Neuronal stem cell (in vitro differentiated cells): ENCODE results near the gene HSD11B2.

Experiments
- DNase-seq: peaks from one replicate; pipeline ENCODE4 v3.0.0-alpha.2; 2013; ENCODE audit warnings: low spot score
- H2AFZ ChIP-seq: one replicate; pipeline ENCODE4 v1.6.1; 2013; ENCODE audit warnings: mild to moderate bottlenecking, low read length, inconsistent platforms
- H2AK5ac ChIP-seq: 2 replicates; pipeline ENCODE4 v1.6.1; 2013; ENCODE audit warnings: low read depth, mild to moderate bottlenecking, inconsistent platforms, low read length, moderate library complexity, mixed read lengths
- H2BK120ac ChIP-seq: 2 replicates; pipeline ENCODE4 v1.6.1; 2013; ENCODE audit warnings: low read depth, mild to moderate bottlenecking, inconsistent platforms, low read length, moderate library complexity, mixed read lengths
- H2BK12ac ChIP-seq: one replicate; pipeline ENCODE4 v1.6.1; 2013; ENCODE audit warnings: low read length, inconsistent platforms
- H2BK15ac ChIP-seq: 2 replicates; pipeline ENCODE4 v1.6.1; 2013; ENCODE audit warnings: mild to moderate bottlenecking, low read length, inconsistent platforms, mixed read lengths
- H2BK5ac ChIP-seq: one replicate; pipeline ENCODE4 v1.6.1; 2013; ENCODE audit warnings: inconsistent platforms, mild to moderate bottlenecking, low read length, moderate library complexity
- H3K14ac ChIP-seq: one replicate; pipeline ENCODE4 v1.6.1; 2013; ENCODE audit warnings: low read length, inconsistent platforms
- H3K18ac ChIP-seq: 2 replicates; pipeline ENCODE4 v1.6.1; 2013; ENCODE audit warnings: low read length, inconsistent platforms
- H3K23ac ChIP-seq: 2 replicates; pipeline ENCODE4 v1.6.1; 2013; ENCODE audit warnings: low read depth, mild to moderate bottlenecking, mixed read lengths, low read length, inconsistent platforms; ENCODE audit not compliant: poor library complexity
- H3K27ac ChIP-seq: replicated peaks from 3 replicates; pipeline ENCODE4 v1.5.1; 2013; ENCODE audit warnings: low read length, inconsistent platforms
- H3K27me3 ChIP-seq, 3 experiments: 2 replicates each; pipeline ENCODE4 v1.6.1; 2013; ENCODE audit warnings: low read length in 3 of 3, mild to moderate bottlenecking in 2 of 3, inconsistent platforms in 1 of 3, low read depth in 1 of 3, mixed read lengths in 1 of 3, moderate library complexity in 1 of 3; ENCODE audit not compliant: control insufficient read depth in 3 of 3, insufficient read depth in 3 of 3
- H3K36me3 ChIP-seq, 2 donors: replicated peaks in 1 of 2; 2 replicates each; pipeline ENCODE4 v1.6.1; 2013; ENCODE audit warnings: low read length in 2 of 2; ENCODE audit not compliant: control insufficient read depth in 2 of 2, insufficient read depth in 2 of 2
- H3K4ac ChIP-seq: 2 replicates; pipeline ENCODE4 v1.6.1; 2013; ENCODE audit warnings: inconsistent platforms, mild to moderate bottlenecking, low read length, moderate library complexity
- H3K4me1 ChIP-seq, 2 donors: 1 replicate in 1 of 2; 2 replicates in 1 of 2; pipeline ENCODE4 v1.6.1; 2013; ENCODE audit warnings: low read length in 2 of 2, low read depth in 1 of 2; ENCODE audit not compliant: control insufficient read depth in 2 of 2, insufficient read depth in 1 of 2
- H3K4me2 ChIP-seq: one replicate; pipeline ENCODE4 v1.6.1; 2013; ENCODE audit warnings: mild to moderate bottlenecking, low read length, inconsistent platforms; ENCODE audit not compliant: insufficient read depth, poor library complexity, severe bottlenecking
- H3K4me3 ChIP-seq, 2 donors: 2 replicates each; pipeline ENCODE4 v1.5.1; 2013; ENCODE audit warnings: low read length in 2 of 2, mild to moderate bottlenecking in 2 of 2, inconsistent platforms in 1 of 2, moderate library complexity in 1 of 2
- H3K79me1 ChIP-seq: one replicate; pipeline ENCODE4 v1.6.1; 2013; ENCODE audit warnings: low read depth, mild to moderate bottlenecking, inconsistent platforms, low read length, moderate library complexity
- H3K9ac ChIP-seq: one replicate; pipeline ENCODE4 v1.6.1; 2013; ENCODE audit warnings: mild to moderate bottlenecking, low read depth, low read length, inconsistent platforms; ENCODE audit not compliant: poor library complexity
- H3K9me3 ChIP-seq, 2 donors: replicated peaks in 1 of 2; 2 replicates each; pipeline versions ENCODE3 to v1.6.1; 2013; ENCODE audit warnings: low read length in 2 of 2, mild to moderate bottlenecking in 2 of 2, inconsistent platforms in 1 of 2, low read depth in 1 of 2, mixed read lengths in 1 of 2, moderate library complexity in 1 of 2; ENCODE audit not compliant: control insufficient read depth in 2 of 2, insufficient read depth in 1 of 2
- H4K8ac ChIP-seq: one replicate; pipeline ENCODE4 v1.6.1; 2013; ENCODE audit warnings: low read depth, mild to moderate bottlenecking, inconsistent platforms, low read length, moderate library complexity
- H4K91ac ChIP-seq: one replicate; pipeline ENCODE4 v1.6.1; 2013; ENCODE audit warnings: low read length, low read depth, mild to moderate bottlenecking, inconsistent platforms; ENCODE audit not compliant: poor library complexity
- WGBS, 2 donors: extraction: QIAGEN DNeasy Blood & Tissue Kit; methylation state at CpG; one replicate each; pipeline ENCODE4 v1.1.7; 2013; ENCODE audit warnings: missing lambda C conversion rate in 2 of 2, mixed read lengths in 1 of 2; ENCODE audit not compliant: insufficient read length in 2 of 2, insufficient replicate concordance in 1 of 2; ENCODE audit errors: extremely low coverage in 2 of 2; 5-methylcytosine and 5-hydroxymethylcytosine counted together

Gene HSD11B2

DNA sequence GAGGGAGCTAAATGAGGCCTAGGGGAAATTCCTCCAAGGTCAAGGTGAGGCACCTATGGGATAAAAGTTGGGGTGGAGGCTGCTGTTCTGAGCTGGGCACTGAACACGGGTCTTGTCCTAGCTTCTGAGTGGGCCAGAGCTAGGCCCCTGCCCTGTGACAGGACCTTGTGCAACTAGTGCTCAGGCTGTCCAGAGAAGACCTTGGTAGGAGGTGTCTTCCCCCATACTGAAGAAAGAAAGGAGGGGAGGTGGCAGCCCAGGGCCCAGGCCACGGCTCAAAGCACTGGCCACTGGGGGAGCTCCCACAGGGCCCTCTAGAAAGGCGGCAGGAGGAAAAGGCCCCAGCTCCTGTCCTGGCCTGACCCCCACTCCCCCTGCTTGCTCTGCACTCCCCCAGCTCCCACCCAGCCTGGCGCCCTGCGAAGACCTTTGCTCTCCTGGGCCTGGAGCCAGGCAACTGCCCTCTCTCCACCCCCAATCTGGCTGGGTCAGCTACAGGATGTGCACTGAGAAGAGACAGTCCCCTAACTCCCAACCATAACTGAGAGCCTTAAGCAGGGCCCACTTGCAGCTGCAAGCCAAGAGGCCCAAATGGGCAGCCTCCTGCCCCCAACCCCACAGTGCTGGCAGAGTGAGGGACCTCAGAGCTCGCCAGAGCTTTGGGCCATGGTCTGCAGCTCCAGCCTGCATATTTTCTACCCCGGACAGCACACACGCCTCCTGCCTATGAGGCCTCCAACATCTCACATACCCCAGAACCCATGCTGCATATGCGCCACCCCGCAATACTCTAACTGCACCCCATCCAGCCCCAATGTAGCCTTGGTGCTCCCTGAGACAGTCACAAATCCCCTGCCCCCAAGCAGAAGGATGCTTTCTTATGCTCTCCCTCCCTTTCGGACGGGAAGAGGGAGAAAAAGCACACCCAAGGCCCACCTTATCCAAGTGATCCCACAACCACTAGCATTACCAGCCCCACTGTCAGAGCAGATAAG, 15.3 kb downstream of the HSD11B2 start:
- Histone ChIP-seq H3K9ac (no peak overlapping the region), H2BK120ac (no peak overlapping the region), H3K9me3 (no peaks in the 10 kb centered on the region), H3K79me1 (peaks cover 4% of the 10 kb centered on the region), H3K14ac (no peak overlapping the region), H4K8ac (no peak overlapping the region), H2AK5ac (no peak overlapping the region), H3K4ac (no peak overlapping the region), H3K4me2 (no peak overlapping the region), H3K23ac (no peak overlapping the region), H3K36me3 (peaks cover 0 to 31% of the 10 kb centered on the region in 2 donors), H3K4me3 (peak overlapping the region in 1 of 2 donors; percentile 42), H4K91ac (no peak overlapping the region), H3K27me3 (no peaks in the 10 kb centered on the region), H2BK5ac (no peak overlapping the region), H3K4me1 (peaks cover 0 to 12% of the 10 kb centered on the region in 2 donors), H2AFZ (no peak overlapping the region), H3K27ac (no peak overlapping the region), H2BK15ac (no peak overlapping the region), H2BK12ac (no peak overlapping the region), H3K18ac (no peak overlapping the region)
- DNase-seq: no peak
- WGBS, 2 donors: no CpG with 5 or more reads among the region's 12 CpGs

DNA sequence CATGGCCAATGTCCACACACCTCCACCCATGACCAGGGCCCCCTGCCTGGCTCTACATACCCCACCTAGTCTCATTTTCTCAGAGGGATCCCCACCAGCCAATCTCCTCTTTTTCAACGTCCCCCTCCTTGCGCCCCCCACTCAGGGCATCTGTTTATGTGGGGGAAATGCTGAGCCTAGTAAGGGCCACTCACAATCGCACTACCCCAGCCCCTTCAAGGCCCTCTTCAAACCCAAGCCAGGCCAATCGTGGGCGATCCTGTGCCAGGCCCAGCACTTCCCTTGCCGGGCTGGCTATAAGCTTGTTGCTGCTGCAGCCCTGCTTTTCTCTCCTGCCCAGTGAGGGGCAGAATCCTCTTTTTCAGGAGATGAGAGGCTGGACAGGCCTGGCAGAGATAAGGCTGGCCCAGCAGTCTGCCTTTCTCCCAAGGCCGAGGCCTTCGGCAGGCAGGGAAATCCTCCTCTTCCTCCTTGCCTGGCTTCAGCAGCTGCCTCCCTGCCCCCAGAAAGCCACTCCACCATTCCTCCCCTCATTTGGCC, 16.1 kb downstream of the HSD11B2 start:
- no peak for DNase-seq
- no peak overlapping the region for H2BK12ac ChIP-seq
- H3K79me1 ChIP-seq: peaks cover 4% of the 10 kb centered on the region
- peak overlapping the region; percentile 78 for H2BK5ac ChIP-seq
- WGBS, 2 donors: no CpG with 5 or more reads among the region's 8 CpGs
- H3K4ac ChIP-seq: no peak overlapping the region
- peak overlapping the region; percentile 72 for H3K9ac ChIP-seq
- H4K91ac ChIP-seq: no peak overlapping the region
- H3K27ac ChIP-seq: no peak overlapping the region
- peak overlapping the region; percentile 6 for H3K14ac ChIP-seq
- no peaks in the 10 kb centered on the region for H3K27me3 ChIP-seq
- H3K9me3 ChIP-seq: no peaks in the 10 kb centered on the region
- H2AFZ ChIP-seq: no peak overlapping the region
- H3K4me2 ChIP-seq: no peak overlapping the region
- no peak overlapping the region for H2AK5ac ChIP-seq
- H2BK15ac ChIP-seq: no peak overlapping the region
- no peak overlapping the region for H3K18ac ChIP-seq
- H3K4me1 ChIP-seq: peaks cover 0 to 5% of the 10 kb centered on the region in 2 donors
- H2BK120ac ChIP-seq: no peak overlapping the region
- H3K36me3 ChIP-seq: peaks cover 0 to 38% of the 10 kb centered on the region in 2 donors
- peak overlapping the region; percentile 52 for H3K23ac ChIP-seq
- H4K8ac ChIP-seq: no peak overlapping the region
- H3K4me3 ChIP-seq: no peak overlapping the region

DNA sequence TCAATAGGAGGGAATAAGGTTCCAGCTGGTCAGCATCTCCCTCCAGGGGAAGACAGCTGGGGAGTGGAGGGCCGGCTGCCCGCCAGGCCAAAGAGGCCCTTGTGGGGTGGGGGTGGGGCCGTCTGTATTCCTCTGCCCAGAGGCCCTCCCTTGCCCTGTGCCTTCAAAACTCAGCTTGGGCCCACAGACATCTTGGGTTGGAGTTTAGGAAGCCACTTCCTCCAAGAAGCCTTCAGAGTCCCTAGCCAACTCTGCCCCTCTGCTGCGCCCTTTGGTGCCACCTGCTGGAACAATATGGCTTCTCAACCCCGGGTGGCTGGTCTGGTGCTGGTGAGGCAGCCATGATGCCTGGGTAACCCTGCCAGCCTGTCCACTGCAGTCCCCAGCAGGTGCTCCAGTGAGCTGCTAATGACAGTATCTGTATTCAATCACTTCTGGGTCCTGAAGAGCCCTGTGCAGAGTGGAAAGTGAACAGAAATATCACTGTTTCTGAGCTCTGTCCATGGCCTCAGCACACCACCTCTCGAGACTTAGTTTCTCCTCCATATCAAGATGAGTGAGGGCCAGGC, 16.7 kb downstream of the HSD11B2 start:
- Histone ChIP-seq H3K18ac (no peak overlapping the region), H2BK12ac (no peak overlapping the region), H2BK15ac (no peak overlapping the region), H3K9me3 (no peaks in the 10 kb centered on the region), H2BK120ac (no peak overlapping the region), H3K23ac (peak overlapping the region; percentile 52), H3K4ac (no peak overlapping the region), H3K27me3 (no peaks in the 10 kb centered on the region), H3K4me1 (peaks cover 0 to 3% of the 10 kb centered on the region in 2 donors), H4K8ac (no peak overlapping the region), H4K91ac (no peak overlapping the region), H3K4me2 (no peak overlapping the region), H2BK5ac (peak overlapping the region; percentile 78), H3K36me3 (peaks cover 0 to 41% of the 10 kb centered on the region in 2 donors), H3K27ac (no peak overlapping the region), H3K79me1 (peaks cover 4% of the 10 kb centered on the region), H2AFZ (no peak overlapping the region), H3K14ac (peak overlapping the region; percentile 6), H3K9ac (peak overlapping the region; percentile 72), H3K4me3 (no peak overlapping the region), H2AK5ac (peak overlapping the region; percentile 22)
- no peak for DNase-seq
- no CpG with 5 or more reads among the region's 6 CpGs for WGBS, 2 donors

DNA sequence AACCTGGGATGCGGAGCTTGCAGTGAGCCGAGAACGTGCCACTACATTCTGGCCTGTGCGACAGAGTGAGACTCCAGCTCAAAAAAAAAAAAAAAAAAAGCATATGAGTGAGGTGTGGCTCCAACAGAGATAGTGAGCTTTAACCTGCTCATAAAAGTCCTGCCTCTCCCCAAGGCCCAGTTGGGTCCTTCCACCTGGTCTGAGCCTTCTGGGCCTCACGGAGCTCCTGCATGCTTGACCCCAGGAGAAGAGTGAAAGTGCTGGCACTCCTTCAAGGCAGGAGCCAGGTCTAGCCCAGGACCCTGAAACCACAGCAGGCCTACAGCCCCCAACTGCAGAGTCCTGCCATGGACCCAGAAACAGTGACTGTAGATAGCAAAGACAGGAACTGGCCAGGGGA, 17.7 kb downstream of the HSD11B2 start:
- H3K9me3 ChIP-seq: no peaks in the 10 kb centered on the region
- no peak overlapping the region for H3K4me2 ChIP-seq
- H3K14ac ChIP-seq: no peak overlapping the region
- peaks cover 0 to 46% of the 10 kb centered on the region in 2 donors for H3K36me3 ChIP-seq
- peaks cover 4% of the 10 kb centered on the region for H3K79me1 ChIP-seq
- H2BK5ac ChIP-seq: no peak overlapping the region
- DNase-seq: no peak
- H2BK15ac ChIP-seq: no peak overlapping the region
- H2AK5ac ChIP-seq: no peak overlapping the region
- H3K4me3 ChIP-seq: no peak overlapping the region
- H3K18ac ChIP-seq: no peak overlapping the region
- H3K27ac ChIP-seq: no peak overlapping the region
- H3K4ac ChIP-seq: no peak overlapping the region
- H2AFZ ChIP-seq: no peak overlapping the region
- no peaks in the 10 kb centered on the region for H3K27me3 ChIP-seq
- H4K8ac ChIP-seq: no peak overlapping the region
- H2BK120ac ChIP-seq: no peak overlapping the region
- WGBS, 2 donors: no CpG with 5 or more reads among the region's 5 CpGs
- H3K4me1 ChIP-seq: peaks cover 2 to 3% of the 10 kb centered on the region in 2 donors
- no peak overlapping the region for H4K91ac ChIP-seq
- H3K23ac ChIP-seq: no peak overlapping the region
- H2BK12ac ChIP-seq: no peak overlapping the region
- no peak overlapping the region for H3K9ac ChIP-seq
